SK-MEL-5 (cell line): ENCODE measurements around the gene STYX. TPM values are rescaled to one million over a fixed set of nuclear protein-coding genes. Genes with fewer than 3 reads are reported as not detected.
A peak's percentile ranks its signal among the peaks of the same experiment; 100 is the strongest.

Source experiments
- DNase-seq: peaks from one replicate; pipeline ENCODE4 v3.0.0-alpha.2; 2016; ENCODE audit warnings: low read depth, low spot score
- in situ Hi-C: cut with HindIII; loops from 2 replicates; pipeline ENCODE4 v1.10.0; 2016; ENCODE audit warnings: low sequenced_read_pairs, high pct_unique_total_duplicates, low pct_unique_long_range_greater_than_20kb
- small RNA-seq, 2 experiments: library from RNA; depleted of rRNA; stranded (forward); fragments of <200 nt; gene quantifications; one replicate each; pipeline ENCODE3, GENCODE V24; 2014
- total RNA-seq: library from RNA; depleted of rRNA; stranded (reverse); fragments of >200 nt; shearing (Covaris generic); gene quantifications from 2 replicates; pipeline ENCODE4 v1.2.3, GENCODE V29; 2014; rRNA removed

STYX gene
- total RNA-seq, 1 experiment from 2014 or later: 9.2 TPM

- no peak for DNase-seq
- in situ Hi-C loops: no loop called here
These were observed 72.6 kb downstream of the STYX start for GRCh38 chr14:52802597-52802996.

GRCh38 chr14:52806115-52806514 lies 76.1 kb downstream of the STYX start:
- in situ Hi-C loops: no loop called here
- DNase-seq: no peak

- in situ Hi-C loops: no loop called here
- peak; percentile 21 for DNase-seq
These were observed 78.1 kb downstream of the STYX start for GRCh38 chr14:52808101-52808500.

- no peak for DNase-seq
- in situ Hi-C loops: no loop called here
These were observed 91.9 kb downstream of the STYX start for GRCh38 chr14:52821805-52822250.

- in situ Hi-C loops: no loop called here
- no peak for DNase-seq
These were observed 94.5 kb downstream of the STYX start for GRCh38 chr14:52824462-52824861.

Small RNAs within 50 kb of the gene (small RNA-seq; reads per million reads assigned to genes)
- 0 to 0.10 reads per million in 2 experiments for gene AL139317.2

Other genes starting within 250 kb of the STYX start
- 1.1 and 1.5 TPM in 2 replicates for gene TXNDC16, start 177.7 kb upstream of the STYX start, total RNA-seq
- gene GPR137C, start 177.3 kb upstream of the STYX start, total RNA-seq: 0.32 and 0.40 TPM in 2 replicates
- 179 and 183 TPM in 2 replicates for gene ERO1A, start 34.6 kb upstream of the STYX start, total RNA-seq
- gene PSMC6, start 23.0 kb upstream of the STYX start, total RNA-seq: 120 and 132 TPM in 2 replicates
- 18.7 and 28.4 TPM in 2 replicates for gene GNPNAT1, start 61.4 kb downstream of the STYX start, total RNA-seq
- 38.0 and 40.8 TPM in 2 replicates for gene FERMT2, start 220.9 kb downstream of the STYX start, total RNA-seq